Heart left ventricle (tissue), 13 donors: ENCODE data around the gene ANKRD22.

Source experiments
- CTCF ChIP-seq, 12 donors: fragments of 200-600 bp; sonication (generic) in 4 of 12; IDR thresholded peaks; one replicate each; pipeline versions ENCODE4 v1.5.0 to v1.8.0; 2018 to 2022; ENCODE audit warnings: antibody characterized with exemption in 12 of 12, mild to moderate bottlenecking in 5 of 12
- POLR2A ChIP-seq, 2 donors: fragments of 450-650 bp; IDR thresholded peaks; one replicate each; pipeline ENCODE4 v1.6.1; 2017; ENCODE audit warnings: antibody characterized with exemption in 2 of 2, mild to moderate bottlenecking in 2 of 2, moderate library complexity in 2 of 2
- donor health status: ischemic (EF 13 %, LVEDD 7.1; RV severe dilation, severe dysfunction).
- donor health status: DM: no; HTN: yes; CAD: no.
- donor health status: DM: no; HTN: no; CAD: no.
- donor health status: ischemic (EF 25% LVEDD 6.9; RV normal size, moderate dysfunction).
- donor health status: ischemic (EF 25% LVEDD 5.7; RV mildly dilated, moderate dysfunction).
- donor health status: ischemic (EF 35%, LVEDD 5.7; RV mildly dilated, moderate dysfunction).
- donor health status: nonischemic (EF 11% LVEDD 7.7; RV severe dilation, severe dysfunction).
- donor health status: DM: yes; HTN: yes; CAD: no.
- donor health status: PGD.
- donor health status: ischemic (EF 29% LVEDD 5.4; RV normal size, mild dysfunction).
- donor health status: nonischemic (EF 23%, LVEDD 6.1; RV moderate dilation, normal function).

- TF ChIP-seq CTCF (IDR thresholded peaks at IDR 0.05) (no peak), POLR2A (IDR thresholded peaks at IDR 0.05) (no peak)
Measured at GRCh38 chr10:88793712-88794299, 57.8 kb downstream of the ANKRD22 start.
